NCI-H146 (cell line): ENCODE results near the gene SSRP1.
"Not testable (repeated sequence)": the region's sequence is repeated elsewhere in the genome, so short reads cannot be mapped to it uniquely, and the experiment has no call there.

Experiments used
- DNase-seq: peaks from one replicate; lab custom pipeline; 2025; lab: John Stamatoyannopoulos, UW

SSRP1 gene

DNA sequence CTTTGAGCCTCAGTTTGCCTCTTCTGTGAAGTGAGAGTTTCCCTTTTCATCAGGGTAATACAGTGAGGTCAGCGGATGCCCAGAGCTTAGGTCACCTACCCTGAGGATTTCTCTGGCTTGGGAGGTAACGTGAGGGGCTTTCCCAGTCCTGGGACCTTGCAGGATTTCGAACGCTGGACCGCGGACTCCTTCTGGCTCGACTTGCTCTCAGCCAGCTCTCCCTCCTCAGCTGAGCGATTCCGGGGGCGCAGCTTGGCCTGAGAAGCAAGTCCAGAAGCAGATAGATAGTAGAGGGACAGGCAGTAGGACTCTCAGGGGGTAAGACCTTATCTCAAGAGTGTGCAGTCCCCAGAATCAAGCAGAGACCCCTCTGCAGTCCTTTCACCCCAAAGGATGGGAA, 34.9 kb downstream of the SSRP1 start:
- DNase-seq, result no peak

DNA sequence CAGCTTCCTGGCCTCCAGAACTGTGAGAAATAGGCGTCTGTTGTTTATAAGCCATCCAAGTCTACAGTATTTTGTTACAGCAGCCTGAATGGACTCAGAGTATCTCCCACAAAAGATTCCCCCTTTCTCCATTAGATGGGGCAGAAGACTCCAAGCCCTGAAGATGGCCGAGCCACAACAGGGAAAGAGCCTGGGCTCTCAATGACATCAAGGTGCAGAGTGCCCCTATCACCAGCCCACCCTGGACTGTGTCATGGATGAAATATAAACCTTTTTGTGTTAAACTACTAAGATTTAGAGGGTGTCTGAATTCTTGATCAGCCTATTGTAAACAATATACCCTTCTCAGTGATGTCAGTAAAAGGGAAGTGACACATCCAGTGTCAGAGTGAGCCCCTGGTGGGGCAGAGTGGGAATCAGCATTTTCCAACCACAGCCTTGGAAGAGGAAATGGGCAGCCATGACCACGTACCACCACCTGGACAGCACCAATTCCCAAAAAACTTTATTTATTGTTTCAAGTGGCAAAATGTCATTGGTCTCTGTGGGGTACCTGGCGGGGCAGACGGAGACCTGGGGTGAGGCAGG, 36.4 kb downstream of the SSRP1 start:
- no peak for DNase-seq

DNA sequence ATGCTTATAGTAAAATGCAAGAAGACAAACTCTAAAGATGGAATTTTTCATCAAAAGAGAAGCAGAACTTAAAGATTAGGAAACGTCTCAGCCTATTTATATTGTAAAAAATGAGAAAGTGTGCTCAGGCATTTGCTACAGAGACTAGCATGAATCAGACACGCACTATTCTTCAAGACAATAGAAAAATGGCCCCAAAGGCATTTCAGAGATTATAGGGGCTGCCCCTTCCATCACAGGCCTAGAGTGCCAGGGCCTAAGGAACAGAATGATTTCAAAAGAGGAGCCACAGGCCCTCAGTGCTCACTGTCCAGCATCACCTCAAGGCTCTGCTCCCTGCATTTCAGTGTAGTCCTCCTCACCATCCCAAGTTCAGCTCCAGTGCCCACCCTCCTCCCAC, 38.5 kb downstream of the SSRP1 start:
- DNase-seq, result no peak

DNA sequence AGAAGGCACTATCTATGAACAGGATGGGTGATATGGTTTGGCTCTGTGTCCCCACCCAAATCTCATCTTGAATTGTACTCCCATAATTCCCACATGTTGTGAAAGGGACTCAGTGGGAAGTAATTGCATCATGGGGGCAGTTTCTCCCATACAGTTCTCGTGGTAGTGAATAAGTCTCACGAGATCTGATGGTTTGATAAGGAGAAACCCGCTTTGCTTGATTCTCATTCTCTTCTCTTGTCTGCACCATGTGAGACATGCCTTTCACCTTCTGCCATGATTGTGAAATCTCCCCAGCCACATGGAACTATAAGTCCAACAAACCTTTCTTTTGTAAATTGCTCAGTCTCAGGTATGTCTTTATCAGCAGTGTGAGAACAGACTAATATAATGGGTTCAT, 39.5 kb downstream of the SSRP1 start:
- DNase-seq, result not testable (repeated sequence)

DNA sequence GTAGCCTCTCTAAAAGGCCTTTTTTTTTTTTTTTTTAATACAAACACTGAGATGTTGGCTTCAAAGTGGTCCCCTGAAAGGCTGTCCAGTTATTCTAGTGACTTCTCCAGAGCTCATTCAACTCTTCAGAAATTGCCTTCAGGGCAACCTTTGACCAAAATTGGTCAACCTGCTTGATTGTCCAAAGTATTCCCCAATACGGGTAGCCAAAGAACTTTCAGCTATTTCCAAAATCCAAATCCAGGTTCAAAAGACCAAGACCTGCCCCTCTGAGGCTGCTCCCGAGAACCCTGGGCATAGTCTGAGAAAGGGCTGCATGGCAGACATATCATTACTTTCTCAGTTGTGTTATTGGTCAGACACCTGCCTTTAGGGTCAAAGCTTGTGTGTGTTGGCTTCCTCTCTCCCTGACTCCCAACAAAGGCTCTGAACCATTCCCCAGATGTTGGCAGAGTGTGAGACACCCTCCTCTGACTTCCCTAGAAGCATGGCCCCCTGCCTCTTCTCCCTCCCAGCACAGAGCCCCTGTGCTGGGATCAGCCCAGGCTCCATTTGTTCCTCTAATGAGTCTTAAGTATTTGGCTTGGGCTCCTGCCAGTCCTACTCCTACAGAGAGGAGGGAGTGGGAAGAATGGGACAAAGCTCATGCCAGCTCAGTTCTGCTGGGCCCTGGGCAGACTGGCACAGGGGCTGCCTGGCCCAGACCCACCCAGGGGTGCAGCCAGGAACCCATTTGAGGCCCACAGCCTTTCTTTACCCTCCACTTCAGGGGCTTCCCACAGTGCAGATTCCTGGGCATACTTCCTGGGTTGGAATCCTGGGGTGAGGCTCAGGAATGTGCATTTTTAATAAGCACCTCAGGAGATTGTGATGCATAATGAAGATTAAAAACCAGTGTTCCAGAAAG, 41.2 kb downstream of the SSRP1 start:
- DNase-seq, result no peak

DNA sequence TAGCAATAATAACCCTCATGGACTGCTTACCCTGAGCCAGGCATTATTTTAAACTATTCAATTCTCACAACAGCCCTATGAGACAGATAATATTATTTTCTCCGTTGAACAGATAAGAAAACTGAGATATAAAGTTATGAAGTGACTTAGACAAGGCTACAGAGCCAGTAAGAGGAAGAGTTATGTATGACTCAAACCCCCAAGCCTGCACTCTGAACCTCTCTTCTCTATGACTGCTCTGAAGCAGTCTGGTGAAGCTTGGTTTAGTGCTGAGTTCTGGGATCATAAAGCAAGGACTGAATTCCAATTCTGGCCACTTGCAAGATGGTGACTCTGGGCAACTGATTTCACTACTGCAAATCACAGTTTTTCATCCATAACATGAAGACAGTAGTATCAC, 45.4 kb downstream of the SSRP1 start:
- no peak for DNase-seq

DNA sequence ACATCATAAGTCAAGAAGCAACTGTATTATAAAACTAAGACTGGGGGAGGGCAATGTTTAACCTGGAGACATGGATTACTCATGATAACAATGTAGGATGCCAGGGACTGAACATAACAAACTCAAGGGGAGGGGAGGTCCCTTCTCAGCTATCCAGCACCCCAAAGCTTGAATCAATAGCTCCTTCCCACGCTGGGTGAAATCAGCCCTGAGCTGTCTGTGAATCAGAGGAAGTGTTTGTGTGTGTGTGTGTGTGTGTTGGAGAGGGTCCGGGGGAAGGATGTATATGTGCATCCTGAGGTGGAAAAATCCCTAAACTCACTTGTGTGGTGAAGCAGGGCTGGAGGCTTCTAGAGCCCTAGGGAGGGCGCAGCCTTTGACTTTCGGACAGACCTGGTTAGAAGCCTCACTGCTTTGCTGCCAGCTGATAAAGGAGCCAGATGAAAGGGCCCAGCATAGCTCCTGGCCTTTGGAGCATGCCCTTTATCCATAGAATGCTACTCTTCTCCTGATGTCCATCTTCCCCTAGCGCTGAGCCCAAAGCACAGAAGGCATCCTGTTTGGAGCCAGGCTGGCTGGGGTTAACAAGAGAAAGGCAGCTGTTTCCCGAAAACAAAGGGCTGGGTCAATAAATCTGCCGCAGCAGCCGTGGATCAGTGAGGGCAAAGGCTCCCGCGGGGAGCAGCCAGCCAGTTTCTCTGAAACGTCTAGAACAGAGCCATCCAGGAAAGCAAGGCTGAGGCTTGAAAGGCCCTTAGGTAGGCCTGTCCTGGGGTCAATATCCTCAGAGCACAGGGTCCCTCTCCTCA, 46.7 kb downstream of the SSRP1 start:
- peak; percentile 84 for DNase-seq

DNA sequence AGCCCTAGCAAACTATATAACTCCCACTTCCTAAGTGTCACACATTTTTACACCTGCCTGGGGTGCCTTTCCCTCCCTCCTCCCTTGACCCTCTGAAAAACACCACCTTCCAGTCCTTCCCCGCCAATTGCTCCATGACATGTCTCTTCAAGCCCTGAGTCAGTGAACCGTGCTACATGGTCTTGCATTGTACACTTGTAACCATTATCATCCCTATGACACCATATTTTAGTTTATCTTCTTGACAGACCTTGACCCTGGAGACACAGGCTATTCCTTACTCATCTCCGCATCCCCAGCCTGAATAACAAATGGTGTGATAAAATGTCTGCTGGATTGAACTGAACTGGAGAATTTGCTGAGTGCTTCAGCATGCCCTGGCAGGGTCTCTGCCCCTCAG, 47.8 kb downstream of the SSRP1 start:
- peak; percentile 54 for DNase-seq

DNA sequence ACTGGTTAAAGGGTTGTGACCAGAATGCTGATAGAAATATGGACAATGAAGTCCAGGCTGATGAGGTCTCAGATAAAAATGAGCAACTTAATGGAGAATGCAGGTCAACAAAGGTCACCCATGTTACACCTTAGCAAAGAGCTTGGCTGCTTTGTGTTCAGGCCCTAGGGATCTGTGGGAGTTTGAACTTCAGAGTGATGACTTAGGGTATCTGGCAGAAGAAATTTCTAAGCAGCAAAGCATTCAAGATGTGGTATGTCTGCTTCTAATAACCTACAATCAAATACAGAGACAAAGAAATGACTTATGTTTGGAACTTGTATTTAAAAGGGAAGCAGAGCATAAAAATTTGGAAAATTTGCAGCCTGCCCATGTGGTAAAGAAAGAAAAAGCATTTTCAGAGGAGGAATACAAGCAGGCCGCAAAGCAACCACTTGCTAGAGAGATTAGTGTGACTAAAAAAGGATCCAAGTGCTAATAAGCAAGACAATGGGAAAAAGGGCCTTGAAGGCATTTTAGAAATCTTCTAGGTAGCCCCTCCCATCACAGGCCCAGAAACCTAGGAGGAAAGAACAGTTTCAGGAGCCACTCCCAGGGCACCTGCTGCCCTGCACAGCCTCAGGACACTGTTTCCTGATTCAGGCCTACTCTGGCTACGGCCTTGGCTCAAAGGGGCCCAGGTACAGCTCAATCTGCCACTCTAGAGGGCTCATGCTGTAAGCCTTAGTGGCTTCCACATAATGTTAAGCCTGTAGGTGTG, 52.3 kb downstream of the SSRP1 start:
- no peak for DNase-seq

DNA sequence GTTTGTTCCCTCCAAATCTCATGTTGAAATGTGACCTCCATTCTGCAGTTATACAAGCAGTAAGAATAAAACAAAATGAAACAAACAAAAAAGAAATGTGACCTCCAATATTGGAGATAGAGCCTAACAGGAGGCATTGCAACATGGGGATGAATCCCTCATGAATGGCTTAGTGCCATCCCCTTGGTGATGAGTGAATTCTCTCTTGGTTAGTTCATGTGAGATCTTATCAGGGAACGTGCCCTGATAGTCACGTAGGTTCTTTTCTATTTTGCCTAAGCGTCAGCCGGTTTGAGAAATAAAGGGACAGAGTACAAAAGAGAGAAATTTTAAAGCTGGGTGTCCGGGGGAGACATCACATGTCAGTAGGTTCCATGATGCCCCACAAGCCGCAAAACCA, 54.1 kb downstream of the SSRP1 start:
- DNase-seq, result not testable (repeated sequence)

DNA sequence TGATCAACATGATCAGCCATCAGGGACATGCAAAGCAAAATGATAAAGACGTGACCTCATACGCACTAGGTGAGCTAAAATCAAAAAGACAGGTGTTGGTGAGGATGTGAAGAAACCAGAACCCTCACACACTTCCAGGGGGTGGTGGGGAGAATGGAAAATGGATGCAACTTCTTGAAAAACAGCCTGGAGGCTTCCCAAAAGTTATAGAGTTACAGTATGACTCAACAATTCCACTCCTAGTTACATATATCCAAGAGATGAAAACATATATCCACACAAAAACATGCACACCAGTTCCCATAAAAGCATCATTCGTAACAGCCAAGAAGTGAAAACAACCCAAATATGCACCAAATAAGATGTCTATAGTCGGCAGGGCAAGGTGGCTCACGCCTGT, 56.6 kb downstream of the SSRP1 start:
- DNase-seq, result no peak

DNA sequence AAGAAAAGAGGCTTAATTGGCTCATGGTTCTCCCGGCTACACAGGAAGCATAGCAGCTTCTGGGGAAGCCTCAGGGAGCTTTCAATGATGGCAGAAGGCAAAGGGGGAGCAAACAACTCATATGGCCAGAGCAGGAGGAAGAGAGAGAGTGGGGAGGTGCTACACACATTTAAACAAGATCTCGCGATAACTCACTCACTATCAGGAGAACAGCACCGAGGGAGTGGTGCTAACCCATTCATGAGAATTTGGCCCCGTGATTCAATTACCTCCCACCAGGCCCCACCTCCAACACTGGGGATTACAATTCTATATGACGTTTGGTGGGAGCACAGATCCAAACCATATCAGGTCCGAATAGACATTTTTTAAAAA, 57.0 kb downstream of the SSRP1 start:
- DNase-seq, result peak; percentile 17

DNA sequence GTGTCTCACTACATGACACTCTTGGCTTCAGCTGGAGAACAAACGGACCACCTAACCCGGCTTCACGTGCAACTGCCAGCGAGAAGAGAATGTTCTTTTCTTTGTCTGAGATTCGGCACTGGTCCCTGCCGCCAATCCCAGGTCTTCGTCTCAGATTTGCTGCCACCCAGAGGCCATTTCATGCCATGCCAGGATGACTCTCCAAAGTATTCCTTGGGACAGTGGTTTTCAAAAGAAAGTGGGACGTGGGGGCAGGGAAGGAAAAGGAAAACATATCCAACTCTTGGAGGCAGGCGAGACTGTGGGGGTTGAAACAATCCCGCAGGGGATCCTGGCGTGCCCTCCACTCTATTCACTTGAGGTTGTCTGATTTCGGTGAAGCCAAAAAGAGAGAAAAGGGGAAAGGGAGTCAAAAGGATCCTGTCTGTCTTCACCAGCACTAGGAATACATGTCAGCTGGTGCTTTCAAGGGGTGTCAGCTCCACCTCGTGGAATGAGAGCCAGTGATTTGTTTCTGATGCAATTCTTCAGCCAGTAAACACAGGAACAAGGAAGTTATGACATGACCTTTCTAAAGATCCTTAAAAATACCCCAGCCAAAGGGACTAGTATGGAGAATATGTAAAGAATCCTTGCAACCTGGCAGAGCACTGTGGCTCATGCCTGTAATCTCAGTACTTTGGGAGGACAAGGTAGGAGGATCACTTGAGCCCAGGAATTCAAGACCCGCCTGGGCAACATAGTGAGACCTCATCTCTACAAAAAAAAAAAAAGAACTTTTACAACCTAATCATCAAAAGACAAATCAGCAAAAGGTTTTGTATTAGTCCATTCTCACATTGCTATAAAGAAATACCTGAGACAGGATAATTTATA, 57.6 kb downstream of the SSRP1 start:
- peak; percentile 66 for DNase-seq

DNA sequence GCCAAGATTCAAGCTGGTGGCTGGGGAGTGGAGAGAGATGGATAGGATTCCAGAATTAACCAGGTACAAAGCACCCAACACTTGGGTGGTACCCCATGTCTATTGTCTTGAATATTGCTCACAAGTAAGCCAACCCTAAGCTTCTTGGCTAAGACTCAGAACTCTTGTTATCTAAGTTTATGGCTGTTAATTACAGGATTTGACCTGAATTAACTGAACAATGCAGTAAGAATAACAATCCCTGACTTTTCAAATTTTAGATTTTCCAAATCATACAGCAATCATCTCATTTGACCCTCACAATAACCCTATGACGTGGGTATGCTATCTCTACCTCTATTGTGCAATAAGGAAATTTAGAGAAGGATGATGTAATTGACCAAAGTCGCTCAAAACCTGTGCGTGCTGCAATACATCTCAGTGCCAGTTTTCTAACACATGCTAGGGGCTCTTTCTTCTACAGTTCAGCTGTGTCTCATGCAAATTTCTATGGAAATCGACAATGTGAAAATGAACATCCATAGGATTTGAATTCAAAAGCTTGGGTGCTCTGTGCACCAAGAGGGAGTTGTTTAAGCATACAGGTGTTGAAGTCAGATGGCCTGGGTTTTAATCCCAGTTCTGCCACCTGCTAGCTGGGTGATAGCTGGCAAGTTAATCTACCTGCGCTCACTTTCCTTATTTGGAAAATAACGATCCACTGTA, 58.6 kb downstream of the SSRP1 start:
- DNase-seq, result peak; percentile 21

DNA sequence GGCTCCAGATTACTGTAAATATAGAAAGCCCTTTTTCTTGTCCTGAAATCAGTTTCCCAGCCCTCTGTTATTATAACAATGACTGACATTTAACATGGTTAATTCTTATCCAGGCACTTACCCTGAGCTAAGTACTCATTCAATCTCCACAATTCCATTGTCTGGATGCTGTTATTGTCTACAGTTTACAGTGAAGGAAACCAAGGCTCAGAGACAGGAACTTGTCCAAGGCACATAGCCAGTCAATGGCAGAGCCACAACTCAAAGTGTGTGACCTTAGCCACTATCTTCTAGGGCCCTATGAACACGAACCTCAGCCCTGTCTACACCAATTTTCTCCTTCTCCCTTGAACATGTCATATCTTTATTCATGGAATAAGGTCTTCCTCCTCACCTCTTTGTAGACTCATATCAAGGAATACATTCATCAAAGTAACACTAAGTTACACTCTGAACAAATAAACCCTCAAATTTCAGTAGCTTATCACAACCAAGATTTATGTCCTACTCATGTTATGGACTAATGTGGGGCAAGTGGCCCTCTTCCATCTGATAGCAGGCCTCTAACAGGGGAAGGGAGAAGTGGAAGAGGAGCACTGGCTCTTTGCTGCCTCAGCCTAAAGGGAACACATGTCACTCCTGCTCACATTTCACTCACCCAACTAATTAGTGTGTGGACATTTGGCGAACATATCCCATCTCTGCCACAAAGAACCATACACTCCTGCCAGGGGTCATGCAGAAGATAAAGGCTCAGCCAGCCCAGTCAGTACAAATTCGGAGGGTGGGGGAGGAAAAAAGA, 59.3 kb downstream of the SSRP1 start:
- no peak for DNase-seq
